Fibroblast of pulmonary artery (primary cell): ENCODE measurements around the gene GABBR1.

ENCODE experiments used
- DNase-seq: peaks from one replicate; pipeline ENCODE4 v3.0.0-alpha.2; 2010; ENCODE audit warnings: low read depth
- H3K4me3 ChIP-seq: replicated peaks from 2 replicates; pipeline ENCODE4 v1.5.1; 2011; ENCODE audit warnings: low read depth, mild to moderate bottlenecking, control low read depth, low read length, moderate library complexity
- TF ChIP-seq, protein P1 (sequence below): IDR thresholded peaks from 2 replicates; pipeline ENCODE4 v1.5.1; 2011; ENCODE audit warnings: mild to moderate bottlenecking, control low read depth, low read length, inconsistent platforms; ENCODE audit errors: missing control alignments

GABBR1 gene

DNA sequence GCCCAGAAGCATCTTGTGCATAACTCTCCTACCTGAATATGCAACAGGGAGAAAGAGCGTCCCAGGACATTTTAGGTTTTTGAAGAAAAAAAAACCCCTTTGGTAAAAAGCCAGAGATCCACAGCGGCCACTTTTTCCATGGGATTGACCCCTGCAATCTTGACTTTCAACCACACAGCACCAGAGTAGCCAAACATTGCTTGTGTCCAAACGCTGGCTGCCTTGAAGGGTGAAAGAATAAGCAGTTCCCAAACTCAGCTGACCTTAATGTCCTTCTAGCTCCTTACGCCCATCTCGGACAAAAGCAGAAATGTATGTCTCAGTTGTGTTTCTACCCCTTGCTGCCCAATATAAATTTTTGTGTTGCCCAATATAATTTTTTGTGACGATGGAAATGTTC, 22.7 kb upstream of the GABBR1 start:
- no peak for DNase-seq
- no peak overlapping the region for H3K4me3 ChIP-seq
- TF ChIP-seq, protein P1, sequence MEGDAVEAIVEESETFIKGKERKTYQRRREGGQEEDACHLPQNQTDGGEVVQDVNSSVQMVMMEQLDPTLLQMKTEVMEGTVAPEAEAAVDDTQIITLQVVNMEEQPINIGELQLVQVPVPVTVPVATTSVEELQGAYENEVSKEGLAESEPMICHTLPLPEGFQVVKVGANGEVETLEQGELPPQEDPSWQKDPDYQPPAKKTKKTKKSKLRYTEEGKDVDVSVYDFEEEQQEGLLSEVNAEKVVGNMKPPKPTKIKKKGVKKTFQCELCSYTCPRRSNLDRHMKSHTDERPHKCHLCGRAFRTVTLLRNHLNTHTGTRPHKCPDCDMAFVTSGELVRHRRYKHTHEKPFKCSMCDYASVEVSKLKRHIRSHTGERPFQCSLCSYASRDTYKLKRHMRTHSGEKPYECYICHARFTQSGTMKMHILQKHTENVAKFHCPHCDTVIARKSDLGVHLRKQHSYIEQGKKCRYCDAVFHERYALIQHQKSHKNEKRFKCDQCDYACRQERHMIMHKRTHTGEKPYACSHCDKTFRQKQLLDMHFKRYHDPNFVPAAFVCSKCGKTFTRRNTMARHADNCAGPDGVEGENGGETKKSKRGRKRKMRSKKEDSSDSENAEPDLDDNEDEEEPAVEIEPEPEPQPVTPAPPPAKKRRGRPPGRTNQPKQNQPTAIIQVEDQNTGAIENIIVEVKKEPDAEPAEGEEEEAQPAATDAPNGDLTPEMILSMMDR, result no peak

- no peak overlapping the region for H3K4me3 ChIP-seq
- peak; percentile 84 for DNase-seq
- TF ChIP-seq, protein P1, result peak; percentile 74
These were observed 20.6 kb upstream of the GABBR1 start for GRCh38 chr6:29653452-29654038.

DNA sequence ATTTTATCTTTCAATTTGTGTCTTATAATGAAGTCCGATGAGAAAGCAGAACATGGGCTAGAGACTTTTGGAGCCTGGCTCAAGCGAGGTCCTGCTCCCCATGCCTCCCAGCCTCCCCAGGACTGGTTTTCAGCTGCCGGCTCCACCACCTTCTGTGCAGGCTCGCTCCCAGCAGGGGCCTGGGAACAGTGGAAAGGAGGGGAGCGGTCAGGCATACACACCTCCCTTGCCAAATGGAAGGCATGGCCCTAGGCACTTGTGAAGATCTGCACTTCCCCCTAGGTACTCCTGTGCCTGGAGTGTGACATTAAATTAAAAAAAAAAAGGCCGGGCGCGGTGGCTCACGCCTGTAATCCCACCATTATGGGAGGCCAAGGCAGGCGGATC, 19.2 kb upstream of the GABBR1 start:
- H3K4me3 ChIP-seq, result no peak overlapping the region
- no peak for DNase-seq
- TF ChIP-seq, protein P1, result no peak

DNA sequence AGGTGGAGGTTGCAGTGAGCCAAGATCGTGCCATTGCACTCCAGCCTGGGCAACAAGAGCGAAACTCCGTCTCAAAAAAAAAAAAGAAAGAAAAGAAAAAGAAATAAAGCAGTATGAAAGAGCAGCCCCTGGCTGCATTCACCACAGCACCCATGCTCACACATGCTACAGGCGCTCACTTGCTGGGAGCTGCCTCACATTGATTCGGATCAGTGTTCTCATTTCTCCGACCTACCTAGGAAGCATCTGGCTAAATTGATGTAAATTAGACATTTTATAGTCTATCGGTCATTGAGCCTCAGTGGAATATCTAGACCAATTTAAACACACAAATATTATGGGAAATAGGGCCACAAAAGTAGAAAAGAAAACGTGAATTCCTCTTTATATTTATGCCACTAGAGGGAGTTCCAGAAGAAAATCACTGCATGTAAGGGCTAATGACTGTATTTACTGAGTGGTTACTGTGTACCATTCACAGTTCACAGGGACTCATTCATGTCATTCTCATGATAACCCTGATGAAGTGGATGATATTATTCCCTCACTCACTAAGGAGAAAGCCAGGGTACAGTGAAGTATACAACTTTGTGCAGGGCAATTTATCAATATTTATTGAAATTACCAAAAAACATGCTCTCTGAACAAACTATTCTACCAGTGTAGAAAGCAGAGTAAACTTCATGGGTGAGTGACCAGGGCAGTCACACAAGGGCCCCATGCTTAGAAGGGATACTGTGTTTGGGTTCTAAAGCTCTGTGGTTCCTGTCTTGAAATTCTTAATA, 18.6 kb upstream of the GABBR1 start:
- TF ChIP-seq, protein P1, result peak; percentile 69
- H3K4me3 ChIP-seq, result no peak overlapping the region
- peak; percentile 58 for DNase-seq

DNA sequence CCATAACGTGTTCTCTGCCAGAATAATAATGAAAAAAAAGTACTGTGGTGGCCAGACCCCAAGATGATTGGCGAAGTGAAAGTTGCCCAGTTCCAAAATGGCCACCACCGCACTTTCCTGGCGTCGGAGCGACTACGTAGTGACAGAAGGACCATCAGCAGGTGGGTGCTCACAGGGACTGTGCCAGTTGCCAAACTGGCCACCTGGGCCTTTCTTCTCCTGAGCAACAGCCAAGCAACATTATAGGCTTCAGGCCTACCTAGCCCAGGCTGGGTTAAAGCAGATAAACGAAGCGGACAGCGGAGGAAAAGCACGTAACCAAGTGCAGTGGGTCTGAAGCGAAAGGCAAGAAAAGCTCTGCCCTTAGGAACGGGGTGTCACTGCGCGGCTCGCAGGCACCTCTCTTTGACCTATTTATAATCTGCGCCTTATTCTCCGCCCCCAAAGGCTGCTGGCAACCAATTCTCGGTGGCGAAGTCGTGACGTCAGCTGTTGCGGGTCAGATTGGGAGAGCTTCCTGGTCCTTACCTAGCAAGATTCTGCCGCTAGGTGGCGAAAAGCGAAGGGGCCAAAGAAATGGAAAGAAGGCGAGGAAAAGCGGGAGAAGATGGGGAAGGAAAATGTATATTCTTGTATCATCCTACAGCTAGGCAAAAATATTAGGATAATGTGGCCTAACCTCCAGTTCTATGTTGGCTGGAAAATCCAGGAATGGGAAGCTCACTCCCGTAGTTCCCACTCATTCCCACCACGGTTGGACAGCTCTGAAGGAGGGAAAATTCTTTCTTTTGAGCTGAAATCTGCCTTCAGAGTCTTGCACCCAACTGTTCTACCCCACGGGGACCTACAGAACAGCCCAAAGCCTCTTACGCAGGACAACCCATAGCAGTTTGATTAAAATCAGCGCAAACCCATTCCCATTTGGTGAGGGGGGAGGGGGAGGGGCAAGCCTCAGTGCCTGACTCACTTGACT, 17.0 kb upstream of the GABBR1 start:
- TF ChIP-seq, protein P1, result peak; percentile 98
- peak overlapping the region; percentile 50 for H3K4me3 ChIP-seq
- DNase-seq, result peak; percentile 97

GRCh38 chr6:29647927-29648642, 15.1 kb upstream of the GABBR1 start:
- TF ChIP-seq, protein P1, result peak; percentile 84
- peak; percentile 67 for DNase-seq
- no peak overlapping the region for H3K4me3 ChIP-seq
